Thyroid gland (tissue), 4 donors: ENCODE results near the gene FCN3.

Experiments
- POLR2A ChIP-seq, 2 donors: fragments of 450-650 bp; IDR thresholded peaks; one replicate each; pipeline ENCODE4 v1.6.1; 2017; ENCODE audit warnings: antibody characterized with exemption in 2 of 2, mild to moderate bottlenecking in 2 of 2, moderate library complexity in 1 of 2
- TF ChIP-seq, protein P1 (sequence below), 6 experiments: fragments of 200-600 bp in 3 of 6; fragments of 450-650 bp in 3 of 6; sonication (generic) in 3 of 6; IDR thresholded peaks; one replicate each; pipeline ENCODE4 v1.5.1; 2016 to 2019; ENCODE audit warnings: antibody characterized with exemption in 6 of 6, mild to moderate bottlenecking in 2 of 6, inconsistent platforms in 1 of 6, moderate library complexity in 1 of 6

DNA sequence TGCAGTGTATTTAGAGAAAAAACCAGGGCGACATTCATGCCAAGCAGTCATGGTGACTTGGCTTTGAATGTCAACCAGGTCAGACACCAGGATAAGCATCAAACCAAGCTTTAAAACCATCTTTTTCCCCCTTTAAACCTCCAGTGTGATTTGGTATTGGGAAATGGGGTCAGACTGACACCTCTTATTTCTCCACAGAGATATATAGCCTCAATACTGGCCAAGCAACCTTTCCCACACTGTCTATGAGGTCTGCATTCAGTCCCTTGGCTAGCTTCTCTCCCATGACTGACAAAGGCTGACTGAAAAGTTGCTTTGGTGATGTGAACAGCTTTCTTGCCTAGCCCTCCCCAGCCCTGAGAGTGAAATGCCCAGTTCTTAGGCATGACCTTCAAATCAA is 39.5 kb upstream of the FCN3 start:
- TF ChIP-seq, protein P1, sequence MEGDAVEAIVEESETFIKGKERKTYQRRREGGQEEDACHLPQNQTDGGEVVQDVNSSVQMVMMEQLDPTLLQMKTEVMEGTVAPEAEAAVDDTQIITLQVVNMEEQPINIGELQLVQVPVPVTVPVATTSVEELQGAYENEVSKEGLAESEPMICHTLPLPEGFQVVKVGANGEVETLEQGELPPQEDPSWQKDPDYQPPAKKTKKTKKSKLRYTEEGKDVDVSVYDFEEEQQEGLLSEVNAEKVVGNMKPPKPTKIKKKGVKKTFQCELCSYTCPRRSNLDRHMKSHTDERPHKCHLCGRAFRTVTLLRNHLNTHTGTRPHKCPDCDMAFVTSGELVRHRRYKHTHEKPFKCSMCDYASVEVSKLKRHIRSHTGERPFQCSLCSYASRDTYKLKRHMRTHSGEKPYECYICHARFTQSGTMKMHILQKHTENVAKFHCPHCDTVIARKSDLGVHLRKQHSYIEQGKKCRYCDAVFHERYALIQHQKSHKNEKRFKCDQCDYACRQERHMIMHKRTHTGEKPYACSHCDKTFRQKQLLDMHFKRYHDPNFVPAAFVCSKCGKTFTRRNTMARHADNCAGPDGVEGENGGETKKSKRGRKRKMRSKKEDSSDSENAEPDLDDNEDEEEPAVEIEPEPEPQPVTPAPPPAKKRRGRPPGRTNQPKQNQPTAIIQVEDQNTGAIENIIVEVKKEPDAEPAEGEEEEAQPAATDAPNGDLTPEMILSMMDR (IDR thresholded peaks at IDR 0.05) = no peak
- no peak for TF ChIP-seq POLR2A (IDR thresholded peaks at IDR 0.05)
